Measurements from ENCODE around the gene NLRX1. TPM values are rescaled to one million over a fixed set of nuclear protein-coding genes. Genes with fewer than 3 reads are reported as not detected.

The NLRX1 gene
- total RNA-seq, 1 donor from 2014 or later = 8.9 TPM

DNA sequence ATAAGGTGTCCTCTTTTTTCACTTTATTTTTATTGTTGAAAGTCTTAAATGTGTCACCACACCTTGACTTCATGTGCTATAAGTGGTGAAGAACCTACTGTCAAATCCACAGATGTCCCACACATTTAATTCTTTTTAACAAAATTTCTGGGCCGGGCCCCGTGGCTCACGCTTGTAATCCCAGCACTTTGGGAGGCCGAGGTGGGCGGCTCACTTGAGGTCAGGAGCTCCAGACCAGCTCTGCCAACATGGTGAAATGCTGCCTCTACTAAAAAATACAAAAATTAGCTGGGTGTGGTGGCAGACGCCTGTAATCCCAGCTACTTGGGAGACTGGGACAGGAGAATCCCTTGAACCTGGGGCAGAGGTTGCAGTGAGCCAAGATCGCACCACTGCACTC, 40.7 kb downstream of the NLRX1 start:
- H3K27me3 Mint-ChIP-seq (ENCODE audit: unreplicated experiment) = no peaks in the 10 kb centered on the region
- H3K27ac Mint-ChIP-seq (ENCODE audit: unreplicated experiment) = peak overlapping the region; percentile 60
- H3K4me1 Mint-ChIP-seq (ENCODE audit: unreplicated experiment) = peaks cover 30% of the 10 kb centered on the region

DNA sequence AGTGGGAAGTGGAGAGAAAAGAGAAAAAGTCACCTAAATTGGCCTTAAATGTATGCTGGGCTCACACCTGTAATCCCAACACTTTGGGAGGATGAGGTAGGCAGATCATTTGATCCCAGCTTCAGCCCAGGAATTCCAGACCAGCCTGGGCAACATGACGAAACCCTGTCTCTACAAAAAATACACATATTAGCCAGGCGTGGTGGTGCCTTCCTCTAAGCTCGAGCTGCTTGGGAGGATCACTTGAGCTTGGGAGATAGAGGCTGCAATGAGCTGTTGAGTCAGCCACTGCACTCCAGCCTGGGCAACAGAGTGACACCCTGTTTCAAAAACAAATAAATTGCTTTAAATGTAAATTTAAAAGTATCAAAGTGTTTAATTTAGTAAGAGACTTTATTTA, 41.5 kb downstream of the NLRX1 start:
- Mint-ChIP-seq H3K9me3 (ENCODE audit: unreplicated experiment) (no peaks in the 10 kb centered on the region), H3K27ac (ENCODE audit: unreplicated experiment) (no peak overlapping the region), H3K4me1 (ENCODE audit: unreplicated experiment) (peaks cover 28% of the 10 kb centered on the region), H3K36me3 (ENCODE audit: unreplicated experiment) (no peaks in the 10 kb centered on the region), H3K4me3 (ENCODE audit: unreplicated experiment) (no peak overlapping the region), H3K27me3 (ENCODE audit: unreplicated experiment) (no peaks in the 10 kb centered on the region)
- TF ChIP-seq, protein P1, sequence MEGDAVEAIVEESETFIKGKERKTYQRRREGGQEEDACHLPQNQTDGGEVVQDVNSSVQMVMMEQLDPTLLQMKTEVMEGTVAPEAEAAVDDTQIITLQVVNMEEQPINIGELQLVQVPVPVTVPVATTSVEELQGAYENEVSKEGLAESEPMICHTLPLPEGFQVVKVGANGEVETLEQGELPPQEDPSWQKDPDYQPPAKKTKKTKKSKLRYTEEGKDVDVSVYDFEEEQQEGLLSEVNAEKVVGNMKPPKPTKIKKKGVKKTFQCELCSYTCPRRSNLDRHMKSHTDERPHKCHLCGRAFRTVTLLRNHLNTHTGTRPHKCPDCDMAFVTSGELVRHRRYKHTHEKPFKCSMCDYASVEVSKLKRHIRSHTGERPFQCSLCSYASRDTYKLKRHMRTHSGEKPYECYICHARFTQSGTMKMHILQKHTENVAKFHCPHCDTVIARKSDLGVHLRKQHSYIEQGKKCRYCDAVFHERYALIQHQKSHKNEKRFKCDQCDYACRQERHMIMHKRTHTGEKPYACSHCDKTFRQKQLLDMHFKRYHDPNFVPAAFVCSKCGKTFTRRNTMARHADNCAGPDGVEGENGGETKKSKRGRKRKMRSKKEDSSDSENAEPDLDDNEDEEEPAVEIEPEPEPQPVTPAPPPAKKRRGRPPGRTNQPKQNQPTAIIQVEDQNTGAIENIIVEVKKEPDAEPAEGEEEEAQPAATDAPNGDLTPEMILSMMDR (IDR thresholded peaks at IDR 0.05) = no peak
- no peak for DNase-seq (ENCODE audit: extremely low spot score, unreplicated experiment)

More for the DNA sequence above, 40.7 kb downstream of the NLRX1 start:
- Mint-ChIP-seq H3K9me3 (ENCODE audit: unreplicated experiment) (no peaks in the 10 kb centered on the region), H3K36me3 (ENCODE audit: unreplicated experiment) (no peaks in the 10 kb centered on the region), H3K4me3 (ENCODE audit: unreplicated experiment) (no peak overlapping the region)
- TF ChIP-seq, protein P1 (IDR thresholded peaks at IDR 0.05) = no peak
- no peak for DNase-seq (ENCODE audit: extremely low spot score, unreplicated experiment)

DNA sequence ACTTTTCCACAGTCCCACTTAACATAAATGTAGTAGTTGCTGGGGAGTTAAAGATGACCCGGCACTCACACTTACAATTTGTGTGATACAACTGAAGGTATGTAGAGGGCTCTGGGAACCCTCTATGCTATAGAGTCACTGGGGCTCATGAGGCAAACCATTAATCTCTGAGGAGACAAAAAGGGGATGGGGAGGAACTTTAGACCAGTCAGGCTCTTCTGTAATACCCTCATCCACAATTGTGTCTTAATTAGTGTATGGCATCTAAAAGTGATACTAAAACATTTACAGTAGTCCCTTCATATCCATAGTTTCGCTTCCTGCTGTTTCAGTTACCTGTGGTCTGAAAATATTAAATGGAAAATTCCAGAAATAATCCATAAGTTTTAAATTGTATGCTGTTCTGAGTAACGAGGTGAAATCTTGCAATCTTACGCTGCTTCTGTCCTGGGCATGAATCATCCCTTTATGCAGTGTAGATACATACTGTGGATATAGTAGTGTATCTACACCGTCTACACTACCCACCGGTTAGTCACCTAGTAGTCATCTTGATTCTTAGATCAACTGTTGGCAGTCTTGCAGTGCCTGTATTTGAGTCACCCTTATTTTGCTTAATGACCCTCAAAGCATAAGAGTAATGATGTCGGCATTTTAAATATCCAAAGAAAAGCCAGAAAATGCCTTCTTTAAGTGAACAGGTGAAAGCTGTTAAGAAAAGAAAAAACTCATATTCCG, 49.8 kb downstream of the NLRX1 start:
- Mint-ChIP-seq H3K4me3 (ENCODE audit: unreplicated experiment) (no peak overlapping the region), H3K9me3 (ENCODE audit: unreplicated experiment) (no peaks in the 10 kb centered on the region), H3K4me1 (ENCODE audit: unreplicated experiment) (peaks cover 20% of the 10 kb centered on the region), H3K27ac (ENCODE audit: unreplicated experiment) (no peak overlapping the region), H3K27me3 (ENCODE audit: unreplicated experiment) (no peaks in the 10 kb centered on the region), H3K36me3 (ENCODE audit: unreplicated experiment) (no peaks in the 10 kb centered on the region)
- DNase-seq (ENCODE audit: extremely low spot score, unreplicated experiment) = no peak
- TF ChIP-seq, protein P1 (IDR thresholded peaks at IDR 0.05) = no peak

DNA sequence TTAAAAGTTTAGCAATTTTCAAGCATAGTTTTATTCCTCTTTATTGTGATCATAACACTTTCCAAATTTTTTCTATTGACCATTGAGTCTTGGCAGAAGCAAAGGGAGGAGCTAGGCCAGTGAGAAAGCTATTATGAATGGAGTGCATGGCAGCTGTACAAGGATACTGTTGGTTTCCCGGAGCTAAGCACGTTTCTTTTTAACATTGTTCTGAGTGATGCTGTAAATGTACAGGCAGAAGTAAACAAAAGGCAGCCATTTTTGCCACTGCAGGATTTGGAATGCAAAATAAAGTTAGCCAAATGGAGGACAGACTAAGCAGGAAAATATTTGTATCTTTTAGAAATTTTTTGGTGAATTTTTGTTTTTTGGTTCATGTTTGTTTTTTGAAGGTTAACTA, 53.8 kb downstream of the NLRX1 start:
- peaks cover 28% of the 10 kb centered on the region for H3K4me1 Mint-ChIP-seq (ENCODE audit: unreplicated experiment)
- H3K27ac Mint-ChIP-seq (ENCODE audit: unreplicated experiment) = peak overlapping the region; percentile 67
- no peak for DNase-seq (ENCODE audit: extremely low spot score, unreplicated experiment)
- TF ChIP-seq, protein P1 (IDR thresholded peaks at IDR 0.05) = no peak
- H3K9me3 Mint-ChIP-seq (ENCODE audit: unreplicated experiment) = no peaks in the 10 kb centered on the region
- no peak overlapping the region for H3K4me3 Mint-ChIP-seq (ENCODE audit: unreplicated experiment)
- H3K27me3 Mint-ChIP-seq (ENCODE audit: unreplicated experiment) = no peaks in the 10 kb centered on the region
- peaks cover 4% of the 10 kb centered on the region for H3K36me3 Mint-ChIP-seq (ENCODE audit: unreplicated experiment)

DNA sequence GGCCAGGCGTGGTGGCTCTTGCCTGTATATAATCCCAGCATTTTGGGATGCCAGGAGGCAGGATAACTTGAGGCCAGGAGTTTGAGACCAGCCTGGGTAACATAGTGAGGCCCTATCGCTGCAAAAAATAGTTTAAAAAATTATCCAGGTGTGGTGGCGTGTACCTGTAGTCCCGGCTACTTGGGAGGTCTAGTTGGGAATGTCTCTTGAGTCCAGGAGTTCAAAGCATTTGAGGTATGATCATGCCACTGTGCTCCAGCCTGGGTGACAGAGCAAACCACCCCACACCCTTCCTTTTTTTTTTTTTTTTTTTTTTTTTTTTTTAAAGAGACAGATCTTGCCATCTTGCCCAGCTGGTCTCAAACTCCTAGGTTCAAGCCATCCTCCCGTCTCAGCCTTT, 54.4 kb downstream of the NLRX1 start:
- Mint-ChIP-seq H3K9me3 (ENCODE audit: unreplicated experiment) (no peaks in the 10 kb centered on the region), H3K4me3 (ENCODE audit: unreplicated experiment) (no peak overlapping the region), H3K4me1 (ENCODE audit: unreplicated experiment) (peaks cover 27% of the 10 kb centered on the region), H3K36me3 (ENCODE audit: unreplicated experiment) (peaks cover 4% of the 10 kb centered on the region), H3K27me3 (ENCODE audit: unreplicated experiment) (no peaks in the 10 kb centered on the region), H3K27ac (ENCODE audit: unreplicated experiment) (peak overlapping the region; percentile 67)
- TF ChIP-seq, protein P1 (IDR thresholded peaks at IDR 0.05) = no peak
- DNase-seq (ENCODE audit: extremely low spot score, unreplicated experiment) = peak; percentile 32
